HG03469 (cell line): Measurements from ENCODE around the gene FHL2.
A peak's percentile ranks its signal among the peaks of the same experiment; 100 is the strongest.

Experiments
- ATAC-seq: cut with Tn5 transposase; IDR thresholded peaks from one replicate; pipeline ENCODE4 v1.9.1; 2021; ENCODE audit warnings: mild to moderate bottlenecking, moderate library complexity, moderate number of reproducible peaks; ENCODE audit not compliant: unreplicated experiment

Gene FHL2

DNA sequence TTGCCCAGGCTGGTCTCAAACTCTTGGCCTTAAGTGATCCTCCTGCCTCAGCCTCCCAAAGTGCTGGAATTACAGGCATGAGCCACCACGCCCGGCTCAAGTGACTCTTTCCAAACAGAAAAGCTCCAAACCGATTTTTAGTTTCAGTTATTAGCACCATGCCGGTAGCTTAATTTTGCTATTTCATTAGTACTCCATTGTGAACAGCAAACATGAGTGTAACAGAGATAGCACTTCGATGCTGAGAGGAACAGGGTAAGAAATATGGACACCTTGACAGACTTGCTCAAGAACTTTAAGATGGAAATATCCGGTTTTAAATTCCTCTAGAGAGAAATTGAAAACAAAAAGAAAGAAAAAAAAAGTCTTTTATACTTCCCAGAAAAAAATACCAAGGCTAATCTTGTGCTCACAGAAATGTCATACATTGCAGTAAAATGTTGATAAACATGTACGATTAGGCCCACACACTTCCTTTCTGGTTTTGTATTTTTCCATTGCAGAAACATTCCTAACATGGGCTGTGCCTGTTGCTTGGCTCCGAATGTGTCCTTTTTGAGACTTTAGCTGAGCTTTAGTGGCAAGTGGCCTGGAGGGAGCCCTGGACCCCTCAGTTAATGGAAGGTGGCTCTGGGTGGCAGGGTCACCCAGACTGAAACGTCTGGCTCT, 18.3 kb downstream of the FHL2 start:
- no peak for ATAC-seq

DNA sequence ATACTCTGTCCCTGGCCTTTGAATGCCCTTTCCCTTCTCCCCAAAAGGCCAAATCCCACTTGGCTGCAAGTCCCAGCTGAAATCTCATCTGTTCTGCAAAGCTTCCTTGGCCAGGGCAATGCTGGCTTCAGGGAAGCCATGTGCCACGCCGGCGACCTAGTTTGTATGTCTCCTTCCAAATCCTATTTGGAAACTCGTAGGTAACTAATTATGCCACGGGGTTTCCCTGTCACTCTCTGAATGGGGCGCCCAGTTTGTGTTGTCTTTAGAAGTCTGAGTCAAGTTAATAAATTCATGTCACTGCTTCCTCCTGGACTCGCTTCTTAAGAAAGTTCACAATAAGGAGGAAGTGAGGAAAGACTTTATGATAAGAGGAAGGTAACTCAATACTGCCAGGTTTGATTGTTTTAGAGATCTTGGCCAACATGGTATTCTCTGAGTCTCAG, 19.1 kb downstream of the FHL2 start:
- ATAC-seq: no peak

DNA sequence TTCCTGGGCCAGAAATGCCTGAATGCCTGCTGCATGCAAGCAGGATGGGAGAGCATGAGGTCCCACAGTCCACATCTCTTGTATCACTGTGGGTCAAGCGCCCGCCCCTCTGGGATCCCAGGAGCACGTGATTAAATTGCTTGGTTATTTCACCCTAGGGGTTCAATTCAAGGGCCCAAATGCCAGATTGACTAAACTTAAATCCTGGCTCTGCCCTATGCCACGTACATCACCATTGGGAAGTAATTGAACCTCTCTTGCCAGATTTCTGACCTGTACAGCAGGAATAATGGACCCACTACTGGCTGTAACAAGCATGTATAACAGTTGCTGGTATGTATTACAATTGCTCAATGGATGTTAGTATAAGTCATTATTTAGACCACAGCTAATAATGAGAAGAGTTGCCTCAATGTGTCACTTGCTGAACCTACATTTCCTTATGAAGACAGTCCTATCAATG, 19.9 kb downstream of the FHL2 start:
- ATAC-seq: no peak

DNA sequence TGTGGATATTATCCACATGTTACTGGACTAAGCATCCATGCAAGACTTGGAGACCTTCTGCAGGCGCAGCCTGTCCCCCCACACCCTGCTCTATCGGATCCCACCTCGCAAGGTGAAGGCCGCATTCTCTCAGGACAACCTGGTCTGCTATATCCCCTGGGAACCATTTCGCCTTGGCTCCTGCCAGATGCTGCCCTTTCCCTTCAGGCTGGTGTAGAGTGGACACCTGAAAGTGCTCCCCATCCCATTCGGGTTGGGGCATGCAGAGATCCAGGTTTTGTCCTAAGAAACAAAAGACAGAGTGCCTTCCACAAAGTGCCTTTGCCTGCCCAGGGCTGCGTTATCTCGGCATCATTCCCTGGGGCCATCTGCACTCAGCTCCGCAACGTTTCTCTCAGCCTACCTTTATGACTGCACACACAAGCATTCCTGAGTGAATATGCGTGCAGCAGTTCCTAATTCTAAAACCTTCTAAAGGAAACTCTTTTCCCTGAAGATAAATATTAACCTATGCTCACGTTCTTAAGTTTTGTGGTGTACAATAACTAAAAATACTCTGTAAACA, 20.5 kb downstream of the FHL2 start:
- no peak for ATAC-seq

DNA sequence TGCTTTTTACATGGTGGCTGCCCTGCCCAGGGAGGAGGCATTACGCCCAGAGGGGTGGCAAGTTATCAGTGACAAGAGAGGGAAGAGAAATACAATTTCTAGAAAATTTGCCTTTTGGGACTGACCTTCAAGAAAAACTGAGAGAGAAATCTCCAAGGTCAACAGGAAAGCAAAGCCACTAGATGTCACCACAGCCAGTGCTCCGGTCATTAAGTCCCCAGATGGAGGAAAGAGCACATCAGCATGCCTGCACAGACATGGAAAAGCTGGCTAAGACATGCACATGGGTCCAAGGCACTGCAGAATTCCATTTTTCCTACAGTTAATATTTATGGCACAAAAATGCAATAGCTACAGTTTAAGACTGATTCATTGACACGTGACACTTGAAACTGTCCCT, 21.0 kb downstream of the FHL2 start:
- no peak for ATAC-seq

DNA sequence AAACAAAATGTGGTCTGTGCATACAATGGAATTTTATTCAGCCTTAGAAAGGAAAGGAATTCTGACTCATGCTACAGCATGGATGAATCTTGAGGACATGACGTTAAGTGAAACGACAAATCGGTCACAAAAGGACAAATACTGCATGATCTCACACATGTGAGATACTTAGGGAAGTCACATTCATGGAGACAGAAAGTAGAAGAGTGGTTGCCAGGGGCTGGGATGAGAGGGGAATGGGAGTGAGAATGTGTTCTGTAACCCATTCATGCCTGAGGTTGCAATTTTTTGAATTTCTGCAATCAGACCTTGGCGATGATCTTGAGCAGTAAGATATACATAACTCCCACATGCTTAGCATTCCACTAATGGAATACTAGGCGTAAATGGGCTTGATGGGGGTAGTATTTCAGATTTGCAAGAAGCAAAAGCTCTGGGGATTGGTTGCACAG, 22.0 kb downstream of the FHL2 start:
- ATAC-seq: no peak

DNA sequence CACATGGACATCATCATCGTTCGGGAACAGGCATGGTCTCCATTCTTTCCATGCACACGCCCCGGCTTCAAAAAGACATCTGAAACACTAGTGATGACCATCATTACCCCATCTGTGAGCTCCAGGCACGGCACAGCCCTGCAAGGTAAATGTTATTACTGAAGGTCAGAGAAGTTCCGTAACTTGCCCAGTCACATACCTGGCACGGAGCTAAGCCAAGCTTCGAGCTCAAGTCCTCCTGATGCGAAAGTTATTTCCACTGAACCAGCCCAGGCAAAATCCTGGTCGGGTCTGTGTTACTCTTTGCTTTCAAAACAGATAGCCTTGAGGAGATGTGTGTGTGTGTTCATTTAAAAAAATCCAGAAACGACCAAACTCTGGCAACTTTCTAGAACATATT, 22.8 kb downstream of the FHL2 start:
- ATAC-seq: no peak

DNA sequence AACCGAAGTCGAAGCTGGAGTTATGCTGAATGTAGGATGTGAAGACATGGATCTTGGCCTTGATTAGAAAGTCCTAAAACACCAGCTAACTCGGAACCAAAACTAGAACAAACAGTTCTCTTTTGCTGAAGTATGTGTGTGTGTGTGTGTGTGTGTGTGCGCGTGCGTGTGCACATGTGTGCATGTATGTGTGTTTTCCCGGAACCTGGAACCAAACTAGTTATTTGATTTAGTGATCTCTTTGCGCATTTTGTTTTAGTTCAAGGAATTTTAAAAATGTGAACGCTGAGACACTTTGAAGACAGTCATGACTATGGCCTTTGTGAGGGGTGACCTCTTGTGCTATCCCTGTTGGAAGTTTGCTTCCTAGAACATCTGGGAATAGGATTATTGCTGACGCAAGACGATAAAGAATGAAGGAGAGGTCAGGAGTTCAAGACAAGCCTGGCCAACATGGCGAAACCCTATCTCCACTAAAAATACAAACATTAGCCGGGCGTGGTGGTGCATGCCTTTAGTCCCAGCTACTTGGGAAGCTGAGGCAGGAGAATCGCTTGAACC, 23.8 kb downstream of the FHL2 start:
- ATAC-seq: no peak

DNA sequence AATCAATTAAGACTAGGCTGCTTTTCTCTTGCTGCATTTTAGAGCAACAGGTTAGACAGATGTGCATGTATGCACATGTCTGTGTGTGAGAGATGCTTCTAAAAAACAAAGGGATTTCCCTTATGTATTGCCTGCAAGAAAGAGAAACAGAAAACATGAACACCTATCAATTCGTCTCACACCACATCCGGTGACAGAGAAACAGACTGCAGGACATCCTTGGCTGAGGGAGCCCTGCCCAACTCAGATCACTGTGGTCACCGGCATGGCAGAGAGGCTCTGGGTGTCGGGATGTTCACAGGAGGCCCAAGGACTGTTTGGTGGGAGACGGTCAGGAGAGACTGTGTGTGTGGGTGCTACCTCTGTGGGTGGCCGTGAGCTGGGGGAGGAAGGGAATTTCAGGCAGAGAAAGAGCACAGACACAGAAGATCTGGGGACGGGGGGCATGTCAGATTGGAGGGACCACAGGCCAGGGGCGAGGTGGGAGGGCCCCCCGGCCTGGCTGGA, 24.9 kb downstream of the FHL2 start:
- peak; percentile 69 for ATAC-seq

DNA sequence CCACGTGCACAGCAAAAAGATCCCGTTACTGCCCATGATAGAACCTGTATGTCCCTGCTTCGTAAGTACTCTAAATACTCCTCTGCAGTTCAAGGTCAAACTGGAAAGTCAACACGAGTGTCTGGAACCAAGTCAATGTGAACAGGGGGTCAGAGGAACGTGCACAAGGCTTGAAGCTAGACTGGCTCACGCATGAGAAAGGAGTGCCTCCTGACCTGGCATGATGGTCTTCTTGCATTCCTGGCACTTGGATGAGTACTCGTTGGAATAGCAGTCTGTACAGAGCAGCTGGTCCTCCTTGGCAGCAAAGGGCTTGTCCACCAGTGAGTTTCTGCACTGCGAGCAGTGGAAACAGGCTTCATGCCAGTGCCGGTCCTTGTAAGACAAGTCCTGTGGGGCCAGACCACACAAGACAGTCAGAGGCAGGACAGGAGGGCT, 25.5 kb downstream of the FHL2 start:
- ATAC-seq: no peak

DNA sequence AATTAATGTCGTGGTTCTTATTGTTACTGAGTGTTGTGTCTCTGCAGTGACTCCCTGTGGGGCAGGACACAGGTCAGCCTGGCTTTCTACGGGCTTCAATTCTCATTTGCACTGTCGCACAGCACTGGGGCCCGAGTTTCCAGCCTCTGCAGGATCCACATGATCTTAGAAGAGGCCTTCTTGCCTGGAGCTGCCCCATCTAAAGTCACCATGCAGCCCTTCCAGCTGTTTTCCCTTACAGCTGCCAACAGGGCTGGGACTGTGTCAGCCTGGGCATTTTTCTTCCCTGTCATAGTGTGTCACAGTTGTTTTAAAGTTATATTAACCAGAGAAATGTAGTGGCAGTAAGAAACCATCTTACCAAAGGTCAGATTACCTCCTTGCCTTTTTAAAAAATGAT, 27.0 kb downstream of the FHL2 start:
- ATAC-seq: no peak

DNA sequence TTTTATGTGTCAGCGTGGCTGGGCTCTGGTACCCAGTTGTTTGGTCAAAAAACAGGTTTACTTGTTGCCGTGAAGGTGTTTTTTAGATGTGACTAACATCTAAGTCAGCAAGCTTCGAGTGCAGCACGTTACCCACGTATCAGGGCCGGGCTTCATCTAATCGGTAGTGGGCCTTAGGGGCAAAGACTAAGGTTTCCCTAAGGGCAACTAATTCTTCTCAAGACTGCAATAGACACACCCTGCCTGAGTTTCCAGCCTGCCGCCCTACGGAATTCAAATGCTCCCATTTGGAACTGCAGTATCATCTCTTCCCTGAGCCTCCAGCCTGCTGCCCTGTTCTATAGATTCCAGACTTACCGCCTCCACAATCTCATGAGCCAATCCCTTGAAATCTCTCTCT, 27.7 kb downstream of the FHL2 start:
- no peak for ATAC-seq

DNA sequence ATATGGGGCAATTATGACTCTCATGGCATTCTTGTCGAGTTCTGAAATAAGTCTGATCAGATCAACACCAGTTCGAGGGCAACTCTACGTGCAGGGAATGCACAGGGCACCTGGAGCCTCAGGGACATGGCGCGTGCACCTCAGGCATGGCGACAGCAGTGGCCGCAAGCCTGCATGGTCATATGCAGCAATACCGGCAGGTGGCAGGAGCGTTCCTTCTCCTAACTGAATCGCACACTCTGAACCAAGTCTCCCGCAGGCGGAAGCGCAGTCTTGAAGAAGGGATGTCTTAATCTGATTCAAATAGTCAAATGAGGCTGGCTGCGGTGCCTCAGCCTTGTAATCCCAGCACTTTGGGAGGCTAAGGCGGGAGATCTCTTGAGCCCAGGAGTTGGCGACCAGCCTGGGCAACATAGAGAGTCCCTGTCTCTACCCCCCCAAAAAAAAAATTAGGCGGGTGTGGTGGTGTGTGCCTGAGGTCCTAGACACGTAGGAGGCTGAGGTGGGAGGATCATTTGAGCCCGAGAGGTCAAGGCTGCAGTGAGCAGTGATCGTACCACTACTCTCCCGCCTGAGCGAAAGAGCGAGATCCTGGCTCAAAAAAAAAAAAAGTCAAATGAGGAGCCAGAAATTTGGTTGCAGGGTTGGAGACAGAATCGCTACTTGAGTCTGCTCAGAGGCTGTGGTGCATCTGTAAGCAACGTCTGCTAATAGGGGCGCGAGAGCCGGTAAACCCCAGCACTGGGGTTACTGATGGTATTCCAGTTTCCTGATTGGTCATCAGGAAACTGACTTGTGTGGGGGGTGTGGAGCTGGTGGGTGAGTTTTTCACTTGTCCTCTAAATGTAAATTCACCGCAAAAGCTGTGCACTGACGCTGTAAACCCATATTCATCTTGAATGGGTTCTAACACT, 28.8 kb downstream of the FHL2 start:
- ATAC-seq: peak; percentile 89

DNA sequence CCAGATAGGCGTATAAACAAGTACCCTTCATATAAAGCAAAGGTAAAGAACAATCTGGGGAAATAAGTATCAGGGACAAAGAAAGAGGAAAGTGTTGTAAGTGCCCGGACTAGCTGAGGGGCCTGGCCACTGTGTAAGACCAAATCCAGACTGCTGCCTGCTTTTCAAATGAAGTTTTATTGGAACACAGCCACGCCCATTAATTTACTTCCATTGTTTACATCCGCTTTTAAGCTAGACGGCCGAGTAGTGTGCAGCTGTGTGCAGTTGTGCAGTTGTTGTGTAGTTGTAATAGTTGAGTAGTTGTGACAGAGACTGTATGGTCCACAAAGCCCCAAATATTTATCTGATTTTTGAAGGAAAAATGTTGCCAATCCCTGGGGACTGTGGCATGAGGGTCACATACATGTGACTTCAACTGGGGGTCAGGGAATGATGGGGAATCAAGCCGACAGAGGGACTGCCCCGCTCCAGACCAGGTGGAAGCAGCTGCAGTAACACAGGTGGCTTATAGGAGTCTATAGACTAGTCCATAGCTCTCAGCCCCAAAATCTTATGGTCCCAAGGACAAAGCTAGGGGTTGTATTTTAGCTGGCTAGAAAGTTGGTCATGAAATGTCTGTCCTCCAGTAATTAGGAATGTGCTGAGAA, 30.0 kb downstream of the FHL2 start:
- ATAC-seq: no peak

DNA sequence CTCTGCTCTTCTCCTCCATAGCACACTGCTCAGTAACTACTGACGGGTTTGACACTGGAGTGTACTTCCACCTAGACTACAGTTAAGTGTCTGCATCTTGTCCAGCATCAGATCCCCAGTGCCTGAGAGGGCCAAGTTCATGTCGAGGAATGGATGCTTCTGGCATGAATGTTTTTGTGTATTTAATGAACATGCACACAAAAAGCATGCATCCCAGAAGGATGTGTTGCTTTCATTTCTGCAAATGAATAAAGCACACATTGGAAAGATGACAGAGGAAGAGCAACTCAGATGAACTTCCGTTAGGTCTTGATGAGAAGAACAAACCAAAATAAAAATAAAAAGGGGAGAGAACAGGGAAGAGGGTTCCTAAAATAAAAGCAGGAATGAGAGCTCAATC, 33.6 kb downstream of the FHL2 start:
- ATAC-seq: no peak

DNA sequence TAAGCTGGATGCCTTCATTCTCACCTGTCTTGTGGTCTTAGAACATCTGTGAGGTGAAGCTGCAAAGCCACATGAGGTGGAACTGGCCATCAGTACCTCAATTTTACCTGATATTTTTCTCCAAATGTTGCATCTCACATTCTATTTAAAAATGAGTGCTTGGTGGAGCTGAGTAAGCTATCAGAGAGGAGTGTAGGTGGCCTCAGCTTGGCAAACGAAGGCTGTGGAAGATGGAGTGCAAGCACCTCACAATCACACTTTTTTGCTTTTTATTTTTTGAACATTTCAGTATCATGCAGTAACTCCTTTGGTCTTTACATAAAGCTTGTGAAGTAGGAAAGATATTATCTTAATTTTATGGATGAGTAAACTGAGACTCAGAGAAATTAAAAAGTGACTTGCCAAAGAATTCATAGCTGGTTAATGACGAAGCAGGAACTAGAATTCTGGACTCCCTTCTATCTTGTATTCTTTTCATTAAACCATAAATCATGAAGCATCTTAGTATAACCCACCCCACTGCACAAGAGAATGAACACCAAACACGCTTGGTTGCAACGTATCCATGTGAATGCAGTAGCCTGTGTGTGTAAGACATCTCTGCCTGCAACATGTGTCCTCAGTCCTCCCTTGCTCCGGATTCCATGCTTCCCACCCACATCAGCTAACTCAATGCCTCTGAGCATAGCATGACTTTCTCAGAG, 34.3 kb downstream of the FHL2 start:
- ATAC-seq: no peak

DNA sequence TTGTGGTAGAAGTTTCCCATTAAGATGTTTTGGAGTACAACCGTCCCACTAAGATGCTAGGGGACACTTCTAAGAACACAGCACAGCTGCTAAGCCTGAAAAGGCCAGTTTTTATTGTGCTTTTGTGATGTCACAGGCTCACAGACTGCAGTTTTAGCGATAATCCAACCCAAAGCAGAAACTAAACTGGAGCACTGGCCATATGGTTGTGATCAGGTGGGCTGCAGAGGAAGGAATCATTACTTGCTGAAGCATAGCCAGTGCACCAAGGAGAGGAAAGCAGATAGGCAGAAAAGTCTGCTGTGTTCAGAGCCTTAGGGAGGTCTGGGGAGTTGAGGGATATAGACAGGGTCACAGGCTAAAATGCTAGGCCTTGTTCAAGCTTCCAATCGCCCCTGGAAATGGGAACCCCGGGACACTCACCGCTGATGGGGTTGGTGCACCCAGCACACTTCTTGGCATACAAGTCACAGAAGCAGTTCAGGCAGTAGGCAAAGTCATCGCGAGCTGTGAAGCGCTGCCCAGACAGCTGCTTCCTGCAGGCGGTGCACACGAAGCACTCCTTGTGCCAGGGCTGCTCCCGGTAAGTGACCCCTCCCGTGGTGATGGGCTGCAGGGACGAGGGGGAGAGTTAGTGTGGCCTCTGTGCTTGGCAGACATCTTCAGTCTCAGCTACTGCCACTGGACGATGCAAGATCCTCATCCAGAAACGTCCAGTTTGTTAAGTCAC, 35.8 kb downstream of the FHL2 start:
- ATAC-seq: no peak

DNA sequence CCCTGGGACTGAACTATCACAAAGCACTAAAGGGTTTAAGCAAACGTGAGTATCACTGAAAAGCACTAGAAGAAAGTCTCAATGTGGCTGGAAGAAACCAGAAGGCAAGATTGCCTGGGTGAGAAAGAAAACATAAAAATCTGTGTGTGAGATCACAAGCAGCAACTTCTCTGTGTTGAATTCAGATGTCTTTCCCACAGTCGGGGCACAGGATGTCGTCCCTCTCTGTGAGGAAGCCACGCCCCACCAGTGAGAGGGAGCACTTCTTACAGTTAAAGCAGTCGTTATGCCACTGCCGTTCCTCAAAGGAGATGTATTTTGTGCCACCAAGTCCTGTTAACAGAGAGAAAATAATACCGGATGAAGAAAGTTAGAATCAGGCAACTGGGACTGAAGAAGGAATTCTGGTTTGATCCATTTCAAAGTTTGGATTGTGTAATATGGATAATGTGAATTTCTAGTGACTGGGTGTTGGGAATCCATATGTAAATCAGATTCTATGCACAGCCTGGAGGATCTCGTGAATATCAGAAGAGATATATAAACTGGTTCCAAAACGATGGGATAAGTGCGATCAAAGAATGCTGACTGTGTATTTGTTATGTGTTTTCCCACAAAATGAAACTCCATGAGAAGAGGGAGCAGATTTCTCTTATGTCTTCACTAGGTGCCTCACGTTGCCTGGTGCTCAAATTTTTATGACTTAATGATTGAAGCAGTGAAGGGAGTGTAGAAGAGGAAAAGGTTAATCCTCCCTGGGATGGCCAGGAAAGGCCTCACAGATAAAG, 37.6 kb downstream of the FHL2 start:
- ATAC-seq: no peak

DNA sequence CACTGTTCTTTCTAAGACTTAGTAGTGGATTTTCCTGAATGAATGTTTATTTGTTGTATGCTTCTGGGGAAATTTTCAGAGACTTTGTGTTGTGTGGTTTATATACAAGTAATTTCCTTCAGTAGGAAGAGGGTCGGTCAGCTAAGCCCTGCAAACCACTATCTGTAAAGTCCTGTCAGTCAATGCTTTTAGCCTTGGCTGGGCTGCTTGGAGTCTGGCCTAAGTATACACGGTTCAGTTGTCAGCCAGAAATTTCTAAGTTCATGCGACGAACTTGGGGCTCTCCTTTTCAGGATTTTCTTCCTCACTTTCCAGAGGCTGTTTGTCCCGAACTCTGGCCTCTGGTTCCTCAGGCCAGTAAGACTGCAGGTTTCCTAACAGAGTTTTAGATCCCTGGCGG, 40.3 kb downstream of the FHL2 start:
- ATAC-seq: no peak
